Neural cell (in vitro differentiated cells): Measurements from ENCODE around the gene MAGEA4.

Experiments
- EP300 ChIP-seq: fragments of 450-650 bp; conservative IDR thresholded peaks from 2 replicates; pipeline ENCODE4 v1.6.1; 2014; ENCODE audit warnings: antibody characterized with exemption, mild to moderate bottlenecking, moderate library complexity; ENCODE audit not compliant: poor library complexity, severe bottlenecking
- MXI1 ChIP-seq: fragments of 450-650 bp; conservative IDR thresholded peaks from 2 replicates; pipeline ENCODE4 v1.6.1; 2014; ENCODE audit warnings: antibody characterized with exemption, mild to moderate bottlenecking; ENCODE audit not compliant: poor library complexity, severe bottlenecking
- RAD21 ChIP-seq: fragments of 450-650 bp; conservative IDR thresholded peaks from 2 replicates; pipeline ENCODE4 v1.6.1; 2014; ENCODE audit warnings: antibody characterized with exemption, mild to moderate bottlenecking, moderate library complexity
- SMC3 ChIP-seq: fragments of 450-650 bp; conservative IDR thresholded peaks from 2 replicates; pipeline ENCODE4 v1.6.1; 2014; ENCODE audit warnings: antibody characterized with exemption, mild to moderate bottlenecking, moderate library complexity; ENCODE audit not compliant: poor library complexity
- TAF1 ChIP-seq: IDR thresholded peaks from 2 replicates; pipeline ENCODE4 v1.6.1; 2012; ENCODE audit warnings: low read depth

GRCh38 chrX:151938172-151938571 is 25.5 kb downstream of the MAGEA4 start:
- TF ChIP-seq SMC3 (no peak), TAF1 (no peak), RAD21 (no peak), MXI1 (no peak), EP300 (no peak)
